GM19324 (cell line): ENCODE measurements around the gene RAB3IP.
"Not testable (repeated sequence)": the region's sequence is repeated elsewhere in the genome, so short reads cannot be mapped to it uniquely, and the experiment has no call there.

ENCODE experiments used
- ATAC-seq: cut with Tn5 transposase; IDR thresholded peaks from one replicate; pipeline ENCODE4 v1.9.1; 2021; ENCODE audit warnings: mild to moderate bottlenecking, moderate library complexity; ENCODE audit not compliant: unreplicated experiment, low FRiP score

RAB3IP gene

DNA sequence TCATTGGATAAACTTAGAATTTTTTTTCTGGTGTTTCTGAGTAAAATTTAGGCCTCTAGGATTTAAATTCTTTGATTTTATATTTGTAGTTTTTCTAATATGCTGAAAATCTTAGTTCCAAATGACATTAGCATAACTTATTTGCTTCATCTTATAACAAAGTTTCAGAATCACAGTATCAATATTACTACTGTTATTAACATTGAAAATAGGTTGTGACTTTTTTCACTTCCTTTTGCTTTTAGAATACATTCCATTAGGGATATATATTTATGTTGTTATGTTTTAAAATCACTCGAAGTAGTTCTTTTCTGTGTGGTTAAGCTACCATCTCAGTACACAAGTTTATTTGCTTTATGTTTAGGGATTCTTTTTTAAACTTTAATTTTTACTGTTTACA is 12.8 kb downstream of the RAB3IP start:
- no peak for ATAC-seq

DNA sequence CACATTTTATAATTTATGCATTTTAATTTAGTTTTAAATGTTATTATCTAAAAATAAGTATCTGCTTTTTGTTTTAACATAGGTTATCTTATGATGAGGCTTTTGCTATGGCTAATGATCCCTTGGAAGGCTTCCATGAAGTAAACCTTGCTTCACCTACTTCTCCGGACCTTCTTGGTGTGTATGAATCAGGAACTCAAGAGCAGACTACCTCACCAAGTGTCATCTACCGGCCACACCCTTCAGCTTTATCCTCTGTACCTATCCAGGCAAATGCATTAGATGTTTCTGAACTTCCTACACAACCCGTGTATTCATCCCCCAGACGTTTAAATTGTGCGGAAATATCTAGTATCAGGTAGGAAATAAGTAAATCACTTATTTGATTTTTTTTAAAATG is 16.6 kb downstream of the RAB3IP start:
- no peak for ATAC-seq

DNA sequence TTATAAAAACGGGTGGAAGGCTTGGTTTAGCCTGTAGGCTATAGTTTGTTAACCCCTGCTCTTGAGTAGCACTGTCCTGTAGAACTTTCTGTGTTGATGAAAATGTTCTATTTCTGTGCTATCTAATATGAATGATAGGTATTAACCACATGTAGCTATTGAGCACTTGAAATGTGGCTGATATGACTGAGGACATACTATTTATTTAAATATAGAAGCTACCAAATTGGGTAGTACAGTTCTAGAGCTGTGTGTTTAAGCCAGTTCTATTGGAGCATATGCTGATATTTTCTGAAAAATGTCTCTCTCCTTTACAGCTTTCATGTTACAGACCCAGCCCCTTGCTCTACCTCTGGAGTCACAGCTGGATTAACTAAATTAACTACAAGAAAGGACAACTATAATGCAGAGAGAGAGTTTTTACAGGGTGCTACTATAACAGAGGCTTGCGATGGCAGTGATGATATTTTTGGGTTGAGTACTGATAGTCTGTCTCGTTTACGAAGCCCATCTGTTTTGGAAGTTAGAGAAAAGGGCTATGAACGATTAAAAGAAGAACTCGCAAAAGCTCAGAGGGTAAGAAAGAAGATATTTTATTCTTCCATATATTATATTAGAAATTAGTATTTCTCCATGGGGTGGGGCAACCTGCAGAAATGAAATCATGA is 17.6 kb downstream of the RAB3IP start:
- ATAC-seq: no peak

DNA sequence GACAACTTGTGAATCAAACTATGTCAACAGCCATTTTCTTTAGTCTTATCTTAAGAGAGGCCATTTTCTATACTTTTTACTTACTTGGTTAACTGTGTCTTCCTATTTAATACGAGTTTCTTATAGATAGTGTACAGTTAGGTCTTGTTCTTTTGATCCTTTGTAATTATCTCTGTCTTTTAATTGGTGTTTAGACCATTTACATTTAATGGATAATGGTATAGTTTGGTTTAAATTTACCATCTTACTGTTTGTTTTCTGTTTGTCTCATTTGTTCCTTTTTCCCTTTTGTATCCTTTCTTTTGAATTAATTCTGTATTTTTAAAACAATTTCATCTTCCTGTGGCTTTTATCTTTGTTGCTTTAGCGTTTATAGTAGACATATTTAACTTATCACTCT is 19.4 kb downstream of the RAB3IP start:
- no peak for ATAC-seq

GRCh38 chr12:69759581-69759980 is 20.9 kb downstream of the RAB3IP start:
- ATAC-seq: not testable (repeated sequence)

GRCh38 chr12:69765515-69765914 is 26.9 kb downstream of the RAB3IP start:
- ATAC-seq: no peak

DNA sequence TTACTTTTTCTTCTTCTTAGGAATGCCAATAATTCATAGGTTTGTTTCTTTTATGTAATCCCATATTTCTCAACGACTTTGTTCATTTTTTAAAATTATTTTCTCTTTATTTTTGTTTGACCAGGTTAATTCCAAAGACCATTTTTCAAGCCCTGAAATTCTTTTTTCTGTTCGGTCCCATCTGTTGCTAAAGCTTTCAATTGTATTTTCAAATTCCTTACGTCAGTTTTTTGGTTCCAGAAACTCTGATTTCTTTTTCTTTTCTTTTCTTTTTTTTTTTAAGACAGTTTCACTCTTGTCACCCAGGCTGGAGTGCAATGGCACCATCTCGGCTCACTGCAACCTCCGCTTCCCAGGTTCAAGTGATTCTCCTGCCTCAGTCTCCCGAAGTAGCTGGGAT is 27.6 kb downstream of the RAB3IP start:
- no peak for ATAC-seq

GRCh38 chr12:69779928-69780327 is 41.3 kb downstream of the RAB3IP start:
- ATAC-seq: no peak

DNA sequence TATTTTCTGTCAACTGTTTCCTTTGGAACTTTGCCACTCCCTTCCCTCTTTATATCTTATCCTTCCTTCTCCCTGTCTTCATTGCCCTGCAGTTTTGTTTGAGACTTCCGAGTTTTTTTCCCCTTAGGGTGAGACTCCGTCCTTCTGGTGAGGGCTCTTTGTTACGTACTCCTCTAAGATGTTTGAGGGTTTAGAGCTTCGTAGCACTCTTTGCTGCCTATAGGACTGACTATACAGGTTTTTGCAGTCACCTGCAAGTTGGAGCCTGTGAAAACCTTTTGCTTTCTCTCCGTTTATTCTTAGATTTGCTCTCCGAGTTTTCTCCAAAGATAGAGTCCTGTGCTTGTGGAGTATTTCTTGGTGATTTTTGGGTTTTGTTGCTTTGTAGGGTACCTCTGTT is 44.7 kb downstream of the RAB3IP start:
- ATAC-seq: no peak

- ATAC-seq: no peak
These were observed 50.7 kb downstream of the RAB3IP start for GRCh38 chr12:69789351-69789750.

GRCh38 chr12:69792533-69792932 is 53.9 kb downstream of the RAB3IP start:
- ATAC-seq: no peak

DNA sequence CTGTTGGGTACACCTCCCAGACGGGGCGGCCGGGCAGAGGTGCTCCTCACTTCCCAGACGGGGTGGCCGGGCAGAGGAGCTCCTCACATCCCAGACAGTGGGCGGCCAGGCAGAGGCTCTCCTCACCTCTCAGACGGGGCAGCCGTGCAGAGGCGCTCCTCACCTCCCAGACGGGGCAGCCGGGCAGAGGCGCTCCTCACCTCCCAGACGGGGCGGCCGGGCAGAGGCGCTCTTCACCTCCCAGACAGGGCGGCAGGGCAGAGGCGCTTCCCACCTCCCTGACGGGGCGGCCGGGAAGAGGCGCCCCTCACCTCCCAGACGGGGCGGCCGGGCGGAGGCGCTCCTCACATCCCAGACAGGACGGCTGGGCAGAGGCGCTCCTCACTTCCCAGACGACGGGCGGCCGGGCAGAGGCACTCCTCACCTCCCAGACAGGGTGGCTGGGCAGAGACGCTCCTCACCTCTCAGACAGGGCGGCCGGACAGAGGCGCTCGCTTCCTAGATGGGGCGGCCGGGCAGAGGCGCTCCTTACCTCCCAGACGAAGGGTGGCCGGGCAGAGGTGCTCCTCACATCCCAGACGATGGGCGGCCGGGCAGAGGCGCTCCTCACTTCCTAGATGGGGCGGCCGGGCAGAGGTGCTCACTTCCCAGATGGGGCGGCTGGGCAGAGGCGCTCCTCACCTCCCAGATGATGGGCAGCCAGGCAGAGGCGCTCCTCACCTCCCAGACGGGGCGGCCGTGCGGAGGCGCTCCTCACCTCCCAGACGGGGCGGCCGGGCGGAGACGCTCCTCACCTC is 68.6 kb downstream of the RAB3IP start:
- not testable (repeated sequence) for ATAC-seq

- no peak for ATAC-seq
These were observed 72.3 kb downstream of the RAB3IP start for GRCh38 chr12:69810870-69811498.

DNA sequence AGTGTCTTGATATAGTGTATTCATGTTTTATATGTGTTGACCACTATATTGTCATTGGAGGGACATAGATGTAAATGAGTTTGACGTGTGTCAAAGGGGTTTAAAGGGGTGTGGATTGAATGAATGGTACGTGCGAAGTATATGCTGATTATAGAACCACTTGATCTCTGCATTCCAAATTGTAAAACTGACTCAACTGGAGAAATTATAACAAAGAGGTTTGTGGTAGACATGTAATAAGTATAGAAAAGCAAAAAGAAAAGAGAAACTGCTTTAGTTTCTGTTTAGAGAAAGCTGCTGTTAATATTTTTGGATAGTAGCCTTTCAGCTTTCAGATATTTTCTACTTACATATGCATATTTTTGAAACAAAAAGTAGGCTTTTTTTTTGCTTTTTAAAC is 77.4 kb downstream of the RAB3IP start:
- ATAC-seq: no peak

- no peak for ATAC-seq
These were observed 82.4 kb downstream of the RAB3IP start for GRCh38 chr12:69821032-69821455.

- no peak for ATAC-seq
These were observed 82.9 kb downstream of the RAB3IP start for GRCh38 chr12:69821456-69822159.

GRCh38 chr12:69822201-69822860 is 83.7 kb downstream of the RAB3IP start:
- no peak for ATAC-seq

GRCh38 chr12:69824028-69824427 is 85.4 kb downstream of the RAB3IP start:
- ATAC-seq: no peak

GRCh38 chr12:69824966-69825560 is 86.4 kb downstream of the RAB3IP start, which contains the start of gene MYRFL:
Gene MYRFL (plus strand): TSS chr12:69825227. CDS start chr12:69825518, 291 bp downstream.
- no peak for ATAC-seq

GRCh38 chr12:69828897-69829296 is 90.2 kb downstream of the RAB3IP start:
- no peak for ATAC-seq
